GM19372 (cell line): ENCODE results near the gene COQ9.
"Not testable (repeated sequence)": the region's sequence is repeated elsewhere in the genome, so short reads cannot be mapped to it uniquely, and the experiment has no call there.

Experiments used
- ATAC-seq: cut with Tn5 transposase; IDR thresholded peaks from one replicate; pipeline ENCODE4 v1.9.1; 2021; ENCODE audit warnings: mild to moderate bottlenecking, low read depth, moderate library complexity; ENCODE audit not compliant: unreplicated experiment

COQ9 gene

DNA sequence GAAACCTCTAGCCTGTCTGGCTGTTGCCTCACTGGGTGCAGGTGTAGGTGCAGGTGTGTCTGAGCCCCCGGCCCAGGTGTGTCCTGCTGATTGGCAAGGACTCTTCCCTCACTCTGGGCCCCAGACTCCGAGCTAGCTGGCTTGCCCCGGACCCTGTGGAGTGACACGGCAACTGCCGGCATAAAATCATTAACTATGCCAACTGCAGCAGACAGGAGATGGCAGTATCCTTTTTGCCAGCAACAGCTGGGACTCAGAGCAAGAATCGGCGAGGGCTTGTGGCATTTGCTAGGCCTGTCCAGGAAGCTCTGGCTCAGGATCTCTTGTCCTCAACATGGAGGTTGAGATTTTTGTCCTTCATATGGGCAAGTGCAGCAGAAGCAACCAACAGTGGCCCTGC lies 20.9 kb upstream of the COQ9 start:
- ATAC-seq: no peak

DNA sequence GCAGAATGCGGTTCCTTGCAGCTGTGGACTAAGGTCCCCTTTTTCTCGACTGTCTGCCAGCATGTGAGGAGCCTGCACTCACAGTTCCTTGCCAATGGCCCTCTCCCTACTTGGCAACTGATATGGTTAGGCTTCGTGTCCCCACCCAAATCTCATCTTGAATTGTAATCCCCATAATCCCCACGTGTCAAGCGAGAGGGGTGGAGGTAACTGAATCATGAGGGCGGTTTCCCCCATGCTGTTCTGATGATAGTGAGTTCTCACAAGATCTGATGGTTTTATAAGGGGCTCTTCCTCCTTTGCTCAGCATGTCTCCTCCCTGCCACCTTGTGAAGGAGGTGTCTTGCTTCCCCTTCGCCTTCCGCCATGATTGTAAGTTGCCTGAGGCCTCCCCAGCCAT lies 20.0 kb upstream of the COQ9 start:
- no peak for ATAC-seq

DNA sequence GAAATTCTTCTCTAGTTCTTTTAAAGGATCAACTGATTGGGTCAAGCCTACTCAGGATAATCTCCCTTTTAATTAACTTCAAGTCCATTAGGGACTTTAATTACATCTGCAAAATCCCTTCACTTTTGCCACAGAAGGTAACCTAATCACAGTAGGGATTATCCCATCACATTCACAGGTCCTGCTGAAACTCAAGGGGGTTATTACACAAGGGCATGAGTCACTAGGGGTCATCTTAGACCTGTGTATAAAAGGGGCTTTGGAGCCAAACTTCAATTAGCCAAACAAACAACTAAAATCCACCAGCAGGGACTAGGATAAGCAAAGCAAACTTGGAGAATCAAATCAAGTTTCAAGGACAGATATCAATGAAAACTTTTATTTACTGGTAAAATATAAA lies 19.5 kb upstream of the COQ9 start:
- ATAC-seq: no peak

DNA sequence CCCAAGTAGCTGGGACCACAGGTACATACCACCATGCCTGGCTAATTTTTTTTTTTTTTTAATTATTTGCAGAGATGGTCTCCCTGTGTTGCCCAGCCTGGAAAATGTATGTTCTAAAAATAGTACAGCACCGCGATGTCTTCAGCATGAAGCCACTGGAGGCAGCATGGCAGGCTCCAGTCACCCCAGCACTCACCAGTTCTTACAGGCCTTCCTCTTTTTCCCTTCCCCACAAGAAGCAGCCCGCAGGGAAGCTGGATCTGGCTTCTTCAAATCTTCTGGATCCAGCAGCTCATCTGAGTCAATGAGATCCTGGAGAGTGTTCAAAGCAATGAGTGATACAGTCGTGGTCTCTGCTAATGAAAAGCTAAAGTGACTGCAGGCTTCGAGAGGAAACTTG lies 16.3 kb upstream of the COQ9 start:
- ATAC-seq: no peak

DNA sequence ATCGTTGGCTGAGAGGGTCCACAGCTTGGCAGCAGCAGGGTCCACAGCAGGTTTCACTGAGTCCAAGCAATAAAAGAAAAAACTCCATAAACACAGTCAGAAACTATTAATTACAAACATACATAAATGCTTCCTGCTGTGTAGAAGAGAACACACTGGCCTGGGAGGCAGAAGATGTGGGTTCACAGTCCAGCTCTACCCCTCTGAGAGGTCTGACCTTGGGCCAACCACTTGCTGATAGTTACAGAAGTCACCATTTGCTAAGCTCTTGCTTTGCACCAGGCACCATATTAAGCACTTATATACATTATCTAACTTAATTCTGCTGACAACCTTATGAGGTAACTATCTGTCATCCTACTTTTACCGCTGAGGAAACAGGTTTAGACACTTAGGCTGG lies 14.8 kb upstream of the COQ9 start:
- no peak for ATAC-seq

DNA sequence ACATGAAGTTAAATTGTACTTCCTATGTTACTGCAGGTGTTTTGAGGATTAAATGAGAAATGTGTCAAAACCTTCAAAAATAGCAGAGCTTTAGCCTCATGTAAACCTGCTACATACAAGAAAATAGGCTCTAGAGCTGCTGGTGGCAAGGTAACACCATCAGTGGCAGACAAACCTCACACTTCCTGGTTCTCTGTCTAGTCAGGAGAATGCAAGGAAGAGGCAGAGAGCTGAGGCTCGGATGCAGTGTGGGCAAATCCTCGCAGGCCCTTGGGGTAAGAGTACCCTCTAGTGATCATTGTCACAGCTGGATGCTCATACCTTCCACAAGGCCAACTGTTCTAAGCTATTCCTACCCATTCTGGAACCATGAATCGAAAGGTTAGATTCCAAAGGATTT lies 14.3 kb upstream of the COQ9 start:
- ATAC-seq: no peak

DNA sequence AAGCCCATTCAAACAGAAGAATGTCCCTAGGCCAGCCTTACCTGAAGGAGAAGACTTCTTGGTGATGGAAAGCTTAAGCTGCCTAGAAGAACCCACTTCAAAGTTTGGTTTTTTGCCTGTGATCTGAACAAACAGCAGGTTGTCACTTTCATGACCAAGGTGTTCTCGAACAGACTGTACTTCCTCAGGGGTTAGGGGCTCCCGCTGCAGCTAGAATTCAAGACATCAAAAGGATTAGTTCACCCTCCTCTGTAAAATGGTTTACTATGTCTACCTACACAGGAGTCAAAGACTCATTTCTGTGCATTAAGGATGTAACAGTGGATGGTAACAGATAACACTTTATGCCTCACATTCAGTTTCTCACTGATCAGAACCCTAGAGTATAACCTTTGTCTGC lies 13.3 kb upstream of the COQ9 start:
- ATAC-seq: no peak

DNA sequence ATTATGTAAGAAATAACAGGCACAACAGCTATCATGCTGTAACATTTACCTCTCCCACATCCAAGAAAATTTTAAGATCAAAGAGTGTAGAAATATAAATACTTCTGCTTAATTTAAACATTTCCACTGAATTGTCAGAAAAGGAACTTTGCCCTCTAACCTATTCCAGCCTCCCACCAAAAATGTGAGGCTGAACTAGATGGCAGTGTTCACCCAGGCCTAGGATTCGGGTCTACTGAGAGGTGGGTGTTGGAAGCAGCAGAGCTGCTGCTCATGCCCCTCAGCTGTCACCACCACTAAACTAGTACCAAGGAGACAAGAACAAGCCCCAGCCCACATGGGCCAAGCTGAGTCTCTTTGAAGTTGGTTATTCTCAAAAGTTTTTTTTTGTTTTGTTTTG lies 11.4 kb upstream of the COQ9 start:
- ATAC-seq: no peak

DNA sequence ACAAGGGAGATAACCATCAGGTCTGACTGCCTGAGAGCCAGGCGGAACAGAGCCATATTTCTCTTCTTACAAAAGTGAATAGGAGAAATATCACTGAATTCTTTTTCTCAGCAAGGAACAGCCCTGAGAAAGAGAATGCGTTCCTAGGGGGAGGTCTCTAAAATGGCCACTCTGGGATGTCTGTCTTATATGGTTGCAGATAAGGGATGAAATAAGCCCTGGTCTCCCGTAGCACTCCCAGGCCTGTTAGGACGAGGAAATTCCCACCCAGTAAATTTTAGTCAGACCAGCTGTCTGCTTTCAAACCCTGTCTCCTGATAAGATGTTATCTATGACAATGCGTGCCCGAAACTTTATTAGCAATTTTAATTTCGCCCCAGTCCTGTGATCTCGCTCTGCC lies 7.3 kb upstream of the COQ9 start:
- ATAC-seq: not testable (repeated sequence)

DNA sequence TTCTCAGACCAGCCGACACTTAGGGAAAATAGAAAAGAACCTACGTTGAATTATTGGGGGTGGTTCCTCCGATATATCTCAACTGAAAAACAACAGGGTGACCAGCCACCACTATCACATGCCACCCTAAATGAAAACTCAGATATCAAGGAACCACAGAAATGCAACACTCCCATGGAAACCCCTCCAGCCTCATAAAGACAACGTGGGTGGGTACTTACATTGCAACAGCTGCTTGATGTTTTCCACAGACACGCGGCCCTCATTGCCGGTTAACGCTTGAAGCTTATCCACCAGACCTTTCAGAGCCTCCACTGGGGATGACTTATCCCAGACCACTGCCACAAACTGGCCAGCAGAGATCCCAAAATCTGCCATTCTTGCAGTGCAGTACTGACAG lies 6.7 kb upstream of the COQ9 start:
- ATAC-seq: not testable (repeated sequence)

DNA sequence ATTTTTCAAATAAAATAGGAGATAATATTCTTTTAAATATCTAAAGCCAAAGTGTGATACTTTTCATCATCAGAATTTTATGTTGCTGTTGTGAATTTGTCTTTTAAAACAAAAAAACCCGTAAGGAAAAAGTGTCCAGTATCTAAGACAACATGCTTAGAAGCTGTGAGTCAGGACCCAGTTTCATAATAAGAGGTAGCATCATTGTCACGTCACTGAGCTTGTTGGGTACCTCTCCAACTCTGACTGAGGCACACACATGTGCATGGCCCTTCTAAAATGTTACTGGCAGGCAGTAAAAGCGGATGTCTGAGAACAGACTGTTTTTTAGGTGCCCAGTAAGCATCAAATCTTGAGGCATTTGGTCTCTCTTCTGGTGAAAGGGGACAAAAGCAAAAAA lies 2.6 kb upstream of the COQ9 start:
- ATAC-seq: no peak

DNA sequence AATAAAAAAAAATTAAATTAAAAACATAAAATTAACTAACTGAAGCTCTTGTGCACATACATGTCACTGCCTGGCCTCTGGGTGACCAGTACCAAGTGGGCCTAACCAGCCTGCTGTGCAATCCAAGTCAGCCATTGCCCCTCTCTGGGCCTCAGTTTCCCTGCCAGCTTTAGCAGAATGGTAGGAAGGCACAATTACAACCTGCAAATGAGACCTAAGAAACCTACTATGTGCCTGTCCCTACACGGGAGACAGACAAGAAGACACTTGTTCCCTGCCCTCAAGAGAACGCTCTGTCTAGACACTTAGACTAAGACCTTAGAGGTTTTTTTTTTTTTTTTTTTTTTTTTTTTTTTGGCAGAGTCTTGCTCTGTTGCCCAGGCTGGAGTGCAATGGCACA lies 1.8 kb upstream of the COQ9 start:
- ATAC-seq: no peak

DNA sequence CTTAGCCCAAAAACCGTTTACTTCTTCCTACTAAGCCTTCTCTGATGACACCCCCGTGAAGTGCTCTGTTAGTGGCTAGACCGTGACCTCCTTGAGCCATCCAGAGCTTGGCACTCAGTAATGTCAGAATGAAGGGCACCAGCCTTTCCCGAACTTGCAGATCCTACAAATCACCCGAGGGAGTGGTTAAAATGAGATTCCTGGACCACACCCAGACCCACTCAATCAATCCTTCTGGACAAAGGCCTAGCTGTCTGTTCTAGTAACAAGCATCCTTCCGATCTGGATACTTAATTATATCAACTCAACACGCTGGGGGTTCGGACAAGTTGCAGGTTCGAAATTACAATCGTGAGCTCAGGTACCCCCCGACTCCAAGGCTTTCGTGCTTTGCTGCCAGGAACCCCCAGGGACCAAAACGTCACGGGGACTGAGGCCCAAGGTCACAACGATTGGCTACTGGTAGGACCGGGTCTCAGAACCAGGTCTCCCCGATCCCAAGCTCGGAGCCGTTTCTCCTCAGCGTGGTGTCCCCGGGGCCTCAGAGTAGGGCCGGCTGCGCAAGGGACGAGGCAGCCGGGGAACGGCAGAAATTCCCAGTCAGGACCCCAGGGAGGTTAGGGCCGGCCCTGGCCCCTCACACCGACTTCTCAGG lies 621 bp upstream of the COQ9 start:
- ATAC-seq: peak; percentile 14

DNA sequence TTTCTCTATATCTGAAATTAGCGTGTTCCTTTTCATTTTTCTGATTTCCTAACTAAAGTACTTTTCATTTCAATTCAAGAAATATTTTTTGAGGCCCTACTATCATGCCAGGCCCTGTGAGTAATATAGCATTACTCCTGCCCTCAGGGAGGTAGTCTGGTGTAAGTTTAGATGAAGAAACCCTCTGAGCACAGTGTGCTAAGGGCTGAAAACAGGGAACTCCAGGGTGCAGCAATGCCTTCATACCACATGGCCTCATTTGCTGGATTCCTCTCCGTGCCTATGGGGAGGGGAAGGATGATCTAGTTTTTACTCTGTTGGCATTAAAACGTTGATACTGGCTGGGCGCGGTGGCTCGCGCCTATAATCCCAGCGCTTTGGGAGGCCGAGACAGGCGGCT lies 4.7 kb downstream of the COQ9 start:
- ATAC-seq: no peak

DNA sequence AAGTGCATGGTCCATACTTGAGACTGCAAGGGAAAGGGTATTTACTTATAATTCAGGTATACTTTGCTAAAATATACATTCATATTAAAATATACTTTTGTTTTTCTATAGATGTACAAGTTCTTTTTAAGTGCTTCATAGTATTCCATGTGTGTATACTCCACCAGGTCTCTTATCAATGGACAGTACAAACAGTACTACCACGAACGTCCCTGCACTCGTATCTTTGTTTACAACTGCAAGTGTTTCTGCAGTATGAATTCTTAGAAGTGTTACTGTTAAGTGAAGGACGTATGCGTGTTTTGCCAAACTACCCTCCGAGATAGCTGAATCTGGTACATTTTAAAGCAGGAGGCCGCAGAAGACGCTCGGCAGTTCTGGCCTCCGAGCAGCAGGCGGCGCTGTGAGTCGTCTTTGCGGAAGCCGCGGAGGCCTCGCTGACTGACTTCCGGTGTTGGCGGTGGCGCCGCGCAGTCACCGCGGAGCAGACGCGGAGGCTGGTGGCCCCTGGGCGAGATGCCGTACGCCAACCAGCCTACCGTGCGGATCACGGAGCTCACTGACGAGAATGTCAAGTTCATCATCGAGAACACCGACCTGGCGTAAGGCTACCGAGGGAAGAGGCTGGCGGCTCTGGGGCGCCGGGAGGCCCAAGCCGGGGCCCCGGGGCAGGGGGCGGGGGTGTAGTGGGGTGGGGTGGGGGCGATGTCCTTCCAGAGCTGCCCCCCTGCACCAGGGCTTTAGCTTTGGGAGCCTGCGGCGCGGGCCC lies 15.1 kb downstream of the COQ9 start, which contains the start of gene POLR2C:
Gene POLR2C (plus strand): TSS at position 471 of the 769 bp plus-strand sequence. CDS start 46 bp downstream, at position 517.
- peak; percentile 91 for ATAC-seq

DNA sequence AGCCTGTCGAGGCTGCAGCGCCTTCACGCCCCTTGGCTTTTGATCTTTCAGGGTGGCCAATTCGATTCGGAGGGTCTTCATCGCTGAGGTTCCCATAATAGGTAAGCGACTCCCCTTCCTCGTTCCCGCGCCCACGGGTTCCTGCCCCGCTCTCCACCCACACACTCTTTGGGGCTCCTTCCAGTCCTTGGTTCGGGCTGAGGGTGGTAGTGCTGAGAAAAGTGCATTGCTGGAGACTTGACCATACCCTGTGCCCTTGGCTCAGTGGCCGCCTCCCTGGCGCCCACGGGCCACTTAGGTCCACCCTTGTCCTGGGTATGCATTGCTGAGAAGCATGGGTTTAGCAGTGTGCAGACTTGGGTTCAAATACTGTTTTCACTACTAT lies 15.7 kb downstream of the COQ9 start:
- ATAC-seq: no peak

DNA sequence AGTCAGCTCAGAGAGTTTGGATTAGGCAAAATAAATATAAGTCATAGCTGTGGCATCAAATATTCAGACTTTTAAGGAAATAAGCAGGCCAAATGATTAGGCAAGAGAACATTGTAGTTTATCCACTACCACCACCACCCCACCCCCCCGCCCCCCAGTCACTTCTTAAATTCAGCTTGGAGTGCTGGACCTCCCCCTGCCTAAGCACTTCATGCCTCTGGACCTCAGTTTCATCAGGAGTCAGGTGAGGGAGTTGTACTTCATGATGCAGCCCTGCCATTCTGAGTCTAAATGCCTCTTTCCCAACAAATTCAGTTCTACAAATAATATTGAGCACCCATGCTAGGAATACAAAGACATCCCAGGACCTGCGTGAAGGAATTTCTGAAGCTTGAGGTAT lies 17.2 kb downstream of the COQ9 start:
- no peak for ATAC-seq

DNA sequence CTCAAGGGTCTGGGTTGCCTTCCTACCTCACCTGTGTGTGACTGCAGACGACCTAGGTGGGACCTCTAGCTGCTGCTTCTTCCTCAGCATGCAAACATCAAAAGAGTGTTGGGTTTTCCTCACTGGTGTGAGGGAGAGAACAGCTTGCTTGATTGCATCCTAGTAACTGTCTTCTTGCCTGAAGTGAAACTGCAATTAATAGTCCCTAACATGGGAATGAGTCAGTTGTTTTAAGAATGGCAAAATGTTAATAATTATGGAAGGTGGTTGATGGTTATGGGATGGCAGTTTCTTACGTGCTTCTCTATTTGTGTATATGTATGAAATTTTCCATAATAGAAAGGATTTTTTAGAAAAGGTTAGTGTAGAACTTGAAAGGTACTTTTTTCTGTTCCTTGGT lies 21.1 kb downstream of the COQ9 start:
- ATAC-seq: no peak

DNA sequence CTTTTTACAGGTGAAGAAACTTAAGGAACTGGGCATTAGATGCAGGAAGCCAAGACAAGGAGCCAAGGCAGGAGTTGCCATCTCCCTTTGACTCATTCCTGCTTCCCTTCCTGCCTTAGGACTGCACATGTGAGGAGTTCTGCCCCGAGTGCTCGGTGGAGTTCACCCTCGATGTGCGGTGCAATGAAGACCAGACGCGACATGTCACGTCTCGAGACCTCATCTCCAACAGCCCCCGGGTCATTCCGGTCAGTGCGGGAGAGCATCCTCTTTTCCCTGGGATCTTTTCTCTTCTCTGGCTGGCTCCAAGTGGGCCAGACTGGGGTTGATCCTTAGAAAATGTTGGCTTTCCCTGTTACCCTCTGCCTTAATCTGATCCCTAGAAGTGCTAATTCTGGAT lies 21.8 kb downstream of the COQ9 start:
- no peak for ATAC-seq

DNA sequence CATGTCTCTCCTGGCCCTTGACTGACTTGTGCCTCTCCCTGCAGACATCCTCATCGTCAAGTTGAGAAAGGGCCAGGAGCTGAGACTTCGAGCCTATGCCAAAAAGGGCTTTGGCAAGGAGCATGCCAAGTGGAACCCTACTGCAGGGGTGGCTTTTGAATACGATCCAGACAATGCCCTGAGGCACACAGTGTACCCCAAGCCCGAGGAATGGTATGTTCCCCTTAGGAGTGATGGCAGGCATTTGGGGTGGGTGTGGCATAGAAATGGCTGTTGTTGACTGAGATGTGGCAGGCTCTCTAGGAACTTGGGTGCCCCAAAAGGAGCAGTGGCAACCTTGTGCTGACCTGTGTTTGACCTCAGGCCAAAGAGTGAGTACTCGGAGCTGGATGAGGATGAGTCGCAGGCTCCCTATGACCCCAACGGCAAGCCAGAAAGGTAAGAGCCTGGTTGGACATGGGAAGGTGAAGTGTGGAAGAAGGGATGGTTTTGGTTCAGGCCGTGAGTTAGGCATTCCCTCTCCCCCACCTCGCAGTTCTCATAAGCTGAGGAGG lies 22.7 kb downstream of the COQ9 start:
- no peak for ATAC-seq

DNA sequence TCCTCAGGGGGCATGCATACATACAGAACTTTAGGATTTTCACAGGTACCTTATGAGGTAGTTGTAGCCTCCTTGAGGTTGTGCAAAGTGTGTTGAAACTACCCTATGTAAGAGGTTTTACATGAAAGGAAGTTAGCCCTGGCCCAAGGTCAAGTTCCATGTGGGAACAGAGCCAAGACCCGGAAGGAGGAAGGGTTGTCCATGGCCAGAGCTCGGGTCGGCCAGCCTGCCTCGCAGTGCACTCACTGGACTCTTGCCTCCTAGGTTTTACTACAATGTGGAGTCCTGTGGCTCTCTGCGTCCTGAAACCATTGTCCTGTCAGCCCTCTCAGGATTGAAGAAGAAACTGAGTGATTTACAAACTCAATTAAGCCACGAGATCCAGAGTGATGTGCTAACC lies 23.4 kb downstream of the COQ9 start:
- ATAC-seq: no peak

DNA sequence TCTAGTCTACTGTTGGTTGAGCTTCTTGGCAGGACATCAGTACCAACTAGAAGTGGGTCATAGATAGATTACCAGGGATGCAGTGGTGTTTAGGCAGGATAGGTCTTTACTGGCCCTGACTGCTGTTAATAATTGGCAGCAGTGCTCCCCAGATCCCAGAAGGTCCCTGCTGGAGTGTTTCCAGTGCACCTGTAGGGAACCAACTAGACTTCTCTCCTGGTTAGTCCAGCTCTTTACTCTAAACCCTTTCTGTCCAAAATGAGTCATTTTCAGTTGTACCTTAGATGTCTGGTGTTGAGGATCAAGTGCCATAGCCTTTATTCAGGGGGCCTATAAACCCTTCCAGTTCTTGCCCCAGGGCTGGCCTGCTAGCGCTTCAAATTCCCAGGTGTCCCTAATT lies 23.9 kb downstream of the COQ9 start:
- ATAC-seq: no peak
